ENCODE measurements around the gene FMNL1.

GRCh38 chr17:45291171-45291805 is 69.6 kb downstream of the FMNL1 start:
- TF ChIP-seq CTCF (optimal IDR thresholded peaks at IDR 0.05 in 1 of 3, IDR thresholded peaks at IDR 0.05 in 1 of 3, conservative IDR thresholded peaks at IDR 0.05 in 1 of 3; ENCODE audit: extremely low read depth in 1 of 3, insufficient read depth in 2 of 3, low read length in 3 of 3), result no peak
- no peak for TF ChIP-seq EZH2 (IDR thresholded peaks at IDR 0.05; ENCODE audit: low read length)
